MV-4-11 (cell line): Measurements from ENCODE around the gene IL11RA.
A peak's percentile ranks its signal among the peaks of the same experiment; 100 is the strongest.

Source experiments
- DNase-seq: peaks from one replicate; lab custom pipeline; 2025; lab: John Stamatoyannopoulos, UW

The IL11RA gene

DNA sequence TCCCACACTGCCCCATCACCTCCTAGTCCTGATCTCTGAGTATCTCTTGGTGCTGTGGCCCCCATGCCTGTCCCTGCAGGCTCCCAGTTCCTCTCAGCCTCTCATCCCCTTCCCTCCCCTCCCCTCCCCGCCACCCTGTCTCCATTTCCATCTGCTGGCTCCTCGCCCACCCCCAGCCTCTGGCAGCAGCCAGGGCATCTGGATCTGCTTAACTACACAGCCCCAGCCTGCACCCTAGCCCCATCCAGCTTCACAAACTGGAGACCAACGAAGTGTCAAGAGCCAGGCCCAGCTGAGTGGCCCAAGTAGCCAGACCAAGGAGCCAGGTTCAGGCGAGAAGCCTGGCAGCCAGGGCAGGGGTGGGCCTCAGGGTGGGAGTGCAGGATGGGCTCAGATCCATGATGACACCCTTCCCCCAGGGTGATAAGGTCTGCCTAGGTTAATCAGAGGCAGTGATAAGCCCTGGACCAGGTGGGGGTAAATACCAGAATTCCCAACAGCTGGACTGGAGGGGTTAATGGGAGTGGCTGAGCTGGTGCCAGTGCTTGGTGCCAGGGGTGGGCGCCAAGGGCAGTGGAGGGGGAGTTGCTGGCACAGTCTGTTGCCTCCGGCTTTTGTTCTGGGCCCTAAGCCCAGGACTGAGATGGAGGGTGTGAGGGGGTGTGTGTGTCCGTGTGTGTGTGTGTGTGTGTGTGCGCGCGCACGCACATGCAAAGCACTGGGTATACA, 2.5 kb downstream of the IL11RA start:
- DNase-seq, result no peak

DNA sequence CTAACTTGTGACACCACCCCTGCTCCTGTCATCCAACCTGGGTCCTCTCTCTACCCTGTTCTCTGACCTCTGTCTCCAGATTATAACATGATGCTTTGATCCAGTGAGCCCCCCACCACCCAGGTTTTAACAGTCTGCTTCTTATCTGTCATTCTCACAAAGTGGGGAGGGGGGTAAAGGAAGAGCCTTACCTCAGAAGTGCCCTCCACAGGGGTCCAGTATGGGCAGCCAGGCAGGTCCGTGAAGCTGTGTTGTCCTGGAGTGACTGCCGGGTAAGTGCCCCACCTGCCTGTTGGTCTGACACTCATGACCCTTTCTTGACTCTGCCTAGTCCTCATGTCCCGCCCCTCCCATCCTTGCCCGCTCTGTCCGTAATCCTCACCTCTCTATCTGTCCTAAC, 3.4 kb downstream of the IL11RA start:
- no peak for DNase-seq

DNA sequence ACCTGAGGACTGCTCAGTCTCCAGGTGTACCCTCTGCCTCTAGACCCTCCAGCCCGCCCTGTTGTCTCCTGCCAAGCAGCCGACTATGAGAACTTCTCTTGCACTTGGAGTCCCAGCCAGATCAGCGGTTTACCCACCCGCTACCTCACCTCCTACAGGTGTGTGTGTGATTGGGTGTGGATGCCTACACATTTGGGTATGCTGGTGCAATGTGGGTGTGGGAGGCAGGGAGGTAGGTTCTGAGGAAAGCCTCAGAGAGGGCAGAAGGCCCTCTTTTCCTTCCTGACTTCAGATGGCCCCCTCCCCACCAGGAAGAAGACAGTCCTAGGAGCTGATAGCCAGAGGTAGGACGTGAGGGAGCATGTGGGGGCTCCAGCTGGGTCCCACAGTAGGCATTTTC, 5.0 kb downstream of the IL11RA start:
- no peak for DNase-seq

DNA sequence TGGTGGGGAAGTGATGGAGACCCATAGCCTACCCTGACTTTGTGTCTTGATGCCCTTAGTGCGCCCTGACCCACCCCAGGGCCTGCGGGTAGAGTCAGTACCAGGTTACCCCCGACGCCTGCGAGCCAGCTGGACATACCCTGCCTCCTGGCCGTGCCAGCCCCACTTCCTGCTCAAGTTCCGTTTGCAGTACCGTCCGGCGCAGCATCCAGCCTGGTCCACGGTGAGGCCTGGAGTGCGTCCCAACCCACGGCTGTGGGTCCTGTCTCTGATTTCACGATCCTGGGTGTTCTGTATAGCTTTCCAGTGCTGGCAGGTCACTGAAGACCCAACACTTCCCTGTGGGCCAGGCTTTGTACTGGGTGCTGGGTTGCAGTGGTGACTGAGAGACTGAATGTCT, 6.5 kb downstream of the IL11RA start:
- no peak for DNase-seq

DNA sequence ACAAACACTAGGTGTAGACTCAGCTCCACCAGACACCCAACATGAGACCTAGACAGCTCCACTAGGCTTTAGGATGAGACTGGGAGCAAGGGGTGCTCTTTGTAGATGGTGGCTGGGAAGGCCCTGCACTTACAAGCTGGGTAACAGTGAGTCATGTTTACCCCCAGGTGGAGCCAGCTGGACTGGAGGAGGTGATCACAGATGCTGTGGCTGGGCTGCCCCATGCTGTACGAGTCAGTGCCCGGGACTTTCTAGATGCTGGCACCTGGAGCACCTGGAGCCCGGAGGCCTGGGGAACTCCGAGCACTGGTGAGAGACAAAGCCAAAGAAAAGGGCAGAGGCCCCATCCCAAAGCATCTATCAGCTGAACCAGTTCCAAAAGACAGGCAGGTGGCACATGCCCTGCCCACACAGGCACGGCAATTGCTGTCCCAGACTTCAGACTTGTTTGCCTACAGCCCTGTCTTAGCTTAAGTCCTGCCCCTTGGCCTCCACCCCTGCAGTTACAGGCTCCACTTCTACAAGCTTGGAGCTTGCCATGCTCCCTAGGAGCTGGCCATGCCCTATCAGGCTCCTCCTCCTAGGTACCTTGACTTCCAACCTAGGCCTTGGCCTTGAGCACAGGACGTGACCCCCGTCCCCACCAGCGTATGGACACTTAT, 7.7 kb downstream of the IL11RA start:
- no peak for DNase-seq

DNA sequence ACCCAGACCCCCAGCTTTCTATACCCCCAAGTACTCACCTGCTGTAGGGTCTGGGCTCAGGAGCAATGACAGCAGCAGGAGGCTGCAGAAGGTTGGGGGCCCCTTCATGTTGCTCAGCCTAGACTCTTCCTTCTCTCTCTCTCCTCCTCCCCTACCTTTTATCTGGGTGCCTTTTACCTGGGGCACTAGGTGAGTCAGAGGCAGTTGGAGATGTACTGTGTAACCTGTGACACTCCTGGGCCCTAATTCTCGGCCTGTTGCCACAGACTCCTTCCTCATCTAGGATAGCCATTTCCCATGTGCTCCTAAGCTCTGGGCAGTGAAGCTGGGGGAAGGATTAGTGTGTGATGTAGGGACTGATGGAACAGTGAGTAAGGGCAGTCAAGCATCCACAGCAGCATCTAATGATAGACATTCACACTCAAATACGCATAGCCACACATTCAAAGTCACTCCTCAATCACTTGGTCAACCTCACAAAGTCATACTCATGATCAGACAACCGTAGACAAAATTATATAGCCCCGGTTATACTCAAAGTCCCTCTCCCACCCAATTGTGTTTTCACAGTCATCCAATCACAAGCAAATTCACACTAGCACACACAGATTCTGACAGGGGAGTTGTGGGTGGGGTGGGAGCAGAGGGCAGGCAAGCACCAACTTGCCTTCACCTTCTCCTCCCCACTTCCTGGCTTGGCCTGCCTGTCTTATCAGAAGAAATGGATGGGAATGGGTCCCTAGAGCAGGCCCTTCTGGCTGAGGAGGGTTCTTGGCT, 10.7 kb downstream of the IL11RA start, which contains the start of gene CCL27:
TSS of gene CCL27 (minus strand) at position 132 of the 777 bp plus-strand sequence. CDS start at position 108, 24 bp downstream.
- no peak for DNase-seq

DNA sequence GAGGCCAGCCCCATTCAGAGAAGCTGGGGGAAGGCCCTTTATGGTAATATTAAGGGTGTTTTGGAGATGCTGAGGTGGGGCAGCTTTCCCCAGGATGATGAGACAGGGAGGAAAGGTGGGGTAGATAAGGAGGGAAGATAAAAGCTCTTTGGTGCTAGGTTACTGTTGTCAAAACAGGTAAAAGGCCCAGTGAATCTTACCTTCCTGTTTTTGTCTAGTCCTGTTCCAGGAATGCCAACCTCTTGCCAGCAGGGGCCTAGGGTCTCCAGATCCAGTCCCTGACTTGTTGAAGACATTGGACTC, 11.3 kb downstream of the IL11RA start:
- no peak for DNase-seq

DNA sequence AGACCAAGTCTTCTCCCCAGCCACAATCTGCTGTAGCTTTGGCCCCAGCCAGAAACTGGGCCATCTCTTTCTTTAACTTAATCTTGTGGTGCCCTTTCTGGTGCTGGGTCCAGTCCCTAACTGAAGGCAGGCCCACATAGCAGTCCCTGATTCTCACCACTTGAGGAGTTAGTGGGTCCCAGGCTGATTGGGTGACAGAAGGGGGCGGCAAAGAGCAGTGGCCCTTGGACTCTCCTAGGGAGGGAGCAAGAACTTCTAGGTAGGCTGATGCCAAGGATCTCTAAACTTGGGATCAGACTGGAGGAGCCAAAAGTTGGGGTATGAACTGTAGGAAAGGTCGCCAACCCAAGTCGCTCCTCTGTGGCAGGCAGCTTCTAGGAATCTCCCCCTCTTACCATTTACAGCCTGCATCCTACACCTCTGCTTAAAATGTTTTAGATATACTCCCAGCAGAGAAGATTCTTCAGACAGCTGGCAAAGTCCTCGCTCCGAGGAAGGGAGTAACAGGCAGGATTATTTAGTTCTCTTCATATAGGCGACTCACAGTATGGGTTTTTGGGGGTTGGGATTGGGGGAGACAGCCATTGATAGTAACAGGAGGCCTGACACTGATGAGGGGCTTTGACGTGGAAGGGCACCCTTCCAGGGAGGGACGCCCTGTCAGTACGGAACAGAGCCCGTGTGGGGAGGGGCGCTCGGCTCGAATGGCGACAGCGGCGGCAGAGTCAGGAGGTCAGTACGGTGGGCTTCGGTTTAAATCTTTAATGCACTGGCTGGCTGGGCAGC, 12.5 kb downstream of the IL11RA start:
- peak; percentile 78 for DNase-seq

DNA sequence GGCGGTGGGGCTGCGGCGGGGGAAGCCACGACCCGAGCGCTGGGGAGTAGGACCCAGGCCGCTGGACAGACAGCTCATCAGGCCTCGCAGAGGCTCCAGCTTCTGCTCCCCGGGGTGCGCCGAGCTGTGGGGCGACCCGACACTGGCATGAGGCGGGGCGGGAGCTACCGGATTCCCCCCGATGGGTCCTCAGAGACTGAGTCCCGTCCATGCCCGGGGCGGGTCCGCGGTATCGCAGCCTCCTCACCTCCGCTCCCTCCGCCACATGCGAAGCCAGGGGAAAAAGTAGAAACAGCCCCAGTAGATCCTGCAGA, 13.0 kb downstream of the IL11RA start:
- no peak for DNase-seq

DNA sequence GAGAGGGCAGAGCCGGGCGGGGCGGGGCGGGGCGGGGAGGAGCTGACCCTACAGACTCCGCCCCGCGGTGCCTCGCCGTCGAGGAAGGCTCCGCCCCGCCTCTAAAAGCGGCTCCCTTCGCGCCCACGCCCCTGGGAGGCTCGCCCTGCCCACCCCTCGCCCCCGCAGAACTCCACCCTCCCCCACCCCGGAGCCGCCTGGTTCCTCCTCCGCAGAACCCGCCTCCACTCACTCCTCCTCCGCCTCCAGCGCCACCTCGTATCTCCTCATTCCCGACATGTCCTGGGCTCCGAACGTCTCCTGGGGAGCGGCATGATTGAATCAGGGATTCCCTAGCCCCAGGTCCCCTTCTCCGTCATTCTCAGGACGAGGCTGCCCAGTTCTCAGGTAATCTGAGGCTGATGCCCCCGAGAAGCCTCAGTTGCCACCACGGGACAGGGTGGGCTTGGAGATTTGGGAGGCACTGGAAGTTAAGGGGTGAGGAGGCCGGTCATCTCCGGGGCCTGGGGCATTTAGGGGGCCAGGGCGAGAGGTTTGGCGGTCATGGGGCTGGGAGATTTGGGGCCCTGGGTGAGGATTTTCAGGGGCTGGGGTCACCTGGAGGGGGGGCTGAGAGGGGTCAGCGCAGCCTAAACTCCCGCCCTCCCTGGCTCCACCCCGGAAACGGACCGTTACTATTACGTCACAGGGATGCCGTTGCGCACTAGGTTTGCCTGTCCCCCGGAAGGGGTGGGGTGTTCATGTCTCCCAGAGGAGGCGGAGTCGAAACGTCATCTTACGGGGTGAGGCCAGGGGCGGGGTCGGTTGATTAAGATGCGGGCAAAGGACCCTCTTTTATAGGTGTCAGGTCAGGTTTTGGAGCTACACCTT, 13.6 kb downstream of the IL11RA start:
- DNase-seq, result peak; percentile 92

DNA sequence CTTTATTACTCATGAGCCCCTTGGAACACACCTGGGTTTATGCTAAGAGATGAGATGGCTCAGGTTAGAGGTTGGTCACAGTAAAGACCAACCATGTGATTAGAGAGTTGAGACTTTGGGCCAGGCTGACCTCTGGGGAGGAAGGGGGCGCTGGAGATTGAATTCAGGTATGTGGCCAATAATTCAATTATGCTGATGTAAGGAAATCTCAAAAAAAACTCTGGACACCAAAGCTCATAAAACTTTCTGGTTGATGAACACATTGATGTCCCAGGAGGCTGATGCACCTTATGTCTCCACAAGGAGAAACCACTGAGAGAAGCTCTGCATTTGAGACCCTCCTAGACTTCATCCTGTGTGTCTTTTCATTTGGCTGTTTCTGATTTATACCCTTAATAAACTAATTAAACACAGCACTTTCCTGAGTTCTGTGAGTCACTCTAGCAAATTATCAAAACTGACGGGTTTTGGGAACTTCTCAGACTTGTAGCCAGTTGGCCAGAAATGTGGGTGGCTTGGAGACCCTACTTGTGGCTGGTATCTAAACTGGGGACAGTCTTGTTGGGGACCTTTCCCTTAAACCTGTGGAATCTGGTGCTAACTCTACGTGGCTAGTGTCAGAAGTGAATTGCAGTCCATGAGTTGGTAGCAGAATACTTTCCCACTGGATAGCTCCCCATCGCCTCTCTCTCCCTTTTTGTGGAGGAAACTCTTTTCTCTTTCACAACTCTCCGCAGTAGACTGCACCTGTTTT, 18.0 kb downstream of the IL11RA start:
- no peak for DNase-seq

DNA sequence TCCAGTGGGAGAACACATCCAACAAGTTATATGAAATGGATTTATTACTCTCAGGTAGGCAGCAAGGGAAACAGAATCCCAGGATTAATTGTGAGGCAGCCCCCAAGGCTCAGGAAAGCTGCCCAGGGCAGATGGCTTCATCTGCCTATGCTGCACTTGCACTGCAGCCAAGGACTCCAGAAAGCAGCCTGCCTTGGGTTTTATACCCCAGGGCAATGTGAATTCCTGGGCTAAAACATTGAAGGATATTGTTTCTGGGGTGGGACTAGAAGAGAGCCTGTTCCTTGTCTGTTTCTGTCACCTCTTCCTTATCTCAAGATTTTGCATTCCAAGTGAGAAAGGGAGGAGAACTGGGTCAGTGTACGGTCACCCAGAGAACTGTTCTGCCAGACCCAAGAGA, 19.3 kb downstream of the IL11RA start:
- no peak for DNase-seq

DNA sequence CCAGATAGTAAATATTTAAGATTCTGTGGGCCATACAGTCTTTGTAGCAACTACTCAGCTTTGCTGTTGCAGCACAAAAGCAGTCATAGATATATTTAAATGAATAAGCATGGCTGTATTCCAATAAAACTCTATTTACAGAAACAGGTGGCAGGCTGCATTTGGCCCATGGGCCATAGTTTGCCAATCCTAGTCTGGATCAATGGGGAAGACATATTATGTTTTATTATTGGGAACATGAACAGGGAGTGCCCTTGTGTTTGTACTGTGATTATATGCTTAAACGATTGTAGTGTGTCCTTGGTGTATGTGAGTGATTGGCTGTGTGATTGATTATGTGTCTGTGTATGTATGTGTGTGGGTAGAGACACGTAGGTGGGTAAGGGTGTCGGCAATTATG, 22.5 kb downstream of the IL11RA start:
- DNase-seq, result no peak

DNA sequence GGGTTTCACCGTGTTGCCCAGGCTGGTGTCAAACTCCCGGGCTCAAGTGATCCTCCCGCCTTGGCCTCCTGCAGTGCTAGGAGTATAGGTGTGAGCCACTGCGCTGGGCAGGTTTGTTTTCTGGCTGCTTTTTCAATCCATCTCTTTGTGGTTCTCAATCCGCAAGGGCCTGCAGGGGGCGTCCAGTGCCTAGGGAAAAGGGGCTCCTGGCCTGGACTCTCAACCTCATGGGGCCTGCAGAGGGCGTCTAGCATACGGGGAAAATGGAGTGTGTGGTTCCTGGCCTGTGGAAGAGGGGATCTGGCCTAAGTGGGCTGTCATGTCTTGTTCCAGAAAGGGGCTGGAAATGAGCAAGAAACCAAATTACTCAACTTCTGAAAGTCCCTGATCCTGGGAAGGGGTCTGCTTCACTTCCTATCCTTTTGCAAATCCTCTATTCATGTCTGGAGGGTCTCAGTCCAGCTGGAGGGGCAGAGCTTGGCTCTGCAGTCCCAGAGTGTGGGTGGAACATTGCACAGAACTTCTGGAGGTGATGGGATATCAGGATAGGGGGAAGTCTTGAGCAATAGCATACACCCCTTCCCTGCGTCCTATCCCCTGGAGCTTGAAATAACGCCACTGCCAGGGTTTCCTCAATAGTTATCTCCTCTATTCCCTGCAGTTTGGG, 23.2 kb downstream of the IL11RA start:
- peak; percentile 66 for DNase-seq

DNA sequence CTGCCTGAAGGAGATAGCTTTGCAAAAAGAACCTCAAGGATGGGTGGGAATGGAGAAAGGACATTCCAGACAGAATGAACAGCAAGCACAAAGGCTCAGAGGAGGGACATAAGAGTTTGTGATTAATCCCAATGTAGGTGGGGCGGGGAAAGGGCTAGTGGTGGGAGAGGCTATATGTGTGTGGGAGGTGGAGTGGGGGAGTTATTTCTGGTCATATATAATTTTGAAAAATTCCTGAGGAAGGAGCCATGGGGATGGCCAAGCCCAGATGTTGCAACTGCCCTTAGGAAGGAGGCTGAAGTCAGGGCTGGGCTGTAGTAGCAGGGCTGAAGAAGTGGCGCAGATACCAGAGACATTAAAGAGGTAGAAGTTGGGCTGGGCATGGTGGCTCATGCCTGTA, 23.9 kb downstream of the IL11RA start:
- no peak for DNase-seq

DNA sequence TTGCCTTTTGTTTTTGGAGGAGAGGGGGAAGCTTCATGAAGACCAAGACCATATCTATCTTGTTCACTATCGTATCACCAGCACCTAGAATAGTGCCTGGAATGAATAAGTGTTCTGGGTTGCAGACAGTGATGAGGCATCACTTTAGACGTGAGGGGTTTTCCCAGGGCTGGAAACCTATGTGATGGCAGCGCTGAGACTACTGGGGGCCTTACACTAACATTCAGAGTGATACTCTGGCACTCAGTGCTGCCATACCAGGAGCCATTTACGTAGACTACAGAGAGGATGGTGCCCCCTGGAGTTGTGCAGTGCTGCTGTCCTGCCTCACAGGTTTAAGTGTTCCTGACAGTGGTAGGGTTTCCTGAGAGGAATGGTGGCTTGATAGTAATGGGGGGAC, 32.2 kb downstream of the IL11RA start:
- no peak for DNase-seq

DNA sequence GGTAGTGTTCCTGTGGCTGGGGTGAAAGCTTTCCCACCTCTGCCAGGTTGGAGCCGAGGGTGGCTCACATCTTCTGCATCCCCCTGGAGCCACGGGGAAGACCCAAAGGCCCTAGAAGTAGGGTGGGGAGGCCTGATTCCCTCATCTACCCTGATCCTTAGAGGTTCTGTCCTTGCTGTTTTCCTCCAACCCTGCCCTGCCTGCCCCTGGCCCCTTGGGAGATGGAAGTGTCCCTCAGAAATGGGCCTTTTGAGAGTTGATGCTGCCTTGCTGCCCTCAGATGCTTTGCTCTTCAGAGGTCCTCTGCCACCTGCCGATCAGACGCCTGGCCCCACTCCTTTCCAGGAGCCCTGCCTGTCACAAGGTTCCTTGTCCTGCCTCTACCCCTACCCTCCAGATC, 32.8 kb downstream of the IL11RA start:
- DNase-seq, result no peak

DNA sequence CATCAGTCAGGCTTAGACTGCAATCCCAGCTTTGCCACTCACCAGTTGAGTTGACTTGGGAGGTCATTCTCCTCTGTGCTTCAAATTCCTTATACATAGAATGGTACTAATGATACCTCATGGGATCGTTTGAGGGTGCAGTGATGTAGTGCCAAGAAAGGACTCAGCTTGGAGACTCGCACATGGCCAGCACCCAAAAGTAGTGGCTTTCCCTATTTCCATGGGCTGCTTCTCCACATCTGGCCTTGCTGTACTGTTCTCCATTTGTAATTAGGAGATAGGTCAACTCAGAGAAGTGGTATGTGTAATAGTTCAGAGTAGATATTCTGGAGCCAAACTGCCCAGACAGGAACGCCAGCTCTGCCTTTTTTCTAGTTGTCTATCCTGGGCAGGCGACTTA, 33.6 kb downstream of the IL11RA start:
- no peak for DNase-seq

DNA sequence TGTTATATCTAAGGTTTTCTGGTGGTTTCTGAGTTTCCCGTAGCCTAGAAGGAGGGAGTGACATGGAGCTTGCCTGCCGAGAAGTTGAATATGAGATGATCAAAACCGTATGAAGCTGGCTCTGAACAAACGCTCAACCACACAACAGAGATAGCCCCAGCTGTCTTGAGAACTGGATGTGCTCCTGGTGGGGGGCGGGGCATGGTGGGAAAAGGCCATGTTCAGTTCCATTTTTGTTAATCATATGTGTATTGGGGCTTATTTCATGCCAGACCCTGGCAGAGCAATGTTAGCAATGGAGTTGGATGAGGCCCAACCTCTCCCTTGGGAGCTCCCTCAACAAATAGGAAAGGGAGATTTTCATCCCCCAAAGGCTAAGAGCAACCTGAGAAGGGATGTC, 34.2 kb downstream of the IL11RA start:
- DNase-seq, result no peak

DNA sequence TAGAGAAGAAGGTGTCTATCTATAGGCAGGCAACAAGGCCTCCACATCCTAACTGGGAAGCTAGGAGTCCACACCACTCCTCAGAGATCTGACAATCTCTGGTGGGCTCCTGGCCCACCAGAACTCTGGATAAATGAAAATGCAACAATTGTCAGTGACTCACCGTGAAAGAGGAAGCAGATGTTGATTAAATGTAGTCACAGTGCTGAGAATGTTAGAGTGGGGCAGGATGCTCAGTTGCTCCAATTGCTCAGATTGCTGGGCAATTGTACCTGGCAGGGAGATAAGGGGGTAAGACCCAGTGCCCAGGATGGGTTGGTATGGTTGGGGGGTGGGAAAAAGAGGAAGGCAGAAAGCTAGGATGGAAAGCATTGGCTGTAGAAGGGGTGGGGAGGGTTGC, 34.7 kb downstream of the IL11RA start:
- DNase-seq, result no peak
